PFSK-1 (cell line): ENCODE measurements around the gene MAGI2.

Experiments
- FOXP2 ChIP-seq: optimal IDR thresholded peaks from 2 replicates; pipeline ENCODE3; 2011; ENCODE audit warnings: borderline replicate concordance, control low read depth, inconsistent platforms; ENCODE audit not compliant: insufficient read depth; ENCODE audit errors: extremely low read length, extremely low read depth
- POLR2AphosphoS5 ChIP-seq: IDR thresholded peaks from 2 replicates; pipeline ENCODE4 v1.6.1; 2012; ENCODE audit warnings: low read depth, mild to moderate bottlenecking, control low read depth, low read length, moderate library complexity
- REST ChIP-seq, 2 experiments: IDR thresholded peaks; 2 replicates each; pipeline versions ENCODE4 v1.6.1 to v1.8.0; 2011 to 2012; ENCODE audit warnings: low read depth in 2 of 2, low read length in 2 of 2, control low read depth in 1 of 2, inconsistent platforms in 1 of 2, mild to moderate bottlenecking in 1 of 2, moderate library complexity in 1 of 2; ENCODE audit not compliant: insufficient read depth in 1 of 2
- SIN3A ChIP-seq: IDR thresholded peaks from 2 replicates; pipeline ENCODE4 v1.6.1; 2012; ENCODE audit warnings: mild to moderate bottlenecking, low read length, moderate library complexity, borderline replicate concordance; ENCODE audit not compliant: insufficient read depth
- TAF1 ChIP-seq: IDR thresholded peaks from 2 replicates; pipeline ENCODE4 v1.6.1; 2012; ENCODE audit warnings: low read length, control low read depth, borderline replicate concordance; ENCODE audit not compliant: insufficient read depth

Gene MAGI2

GRCh38 chr7:78433421-78433820 lies 1020.0 kb downstream of the MAGI2 start:
- TF ChIP-seq REST (IDR thresholded peaks at IDR 0.05; ENCODE audit: insufficient read depth in 1 of 2, low read depth in 2 of 2, low read length in 2 of 2) = no peak
- TF ChIP-seq FOXP2 = no peak
- TF ChIP-seq SIN3A = no peak
- no peak for TF ChIP-seq POLR2AphosphoS5
- no peak for TF ChIP-seq TAF1

- no peak for TF ChIP-seq TAF1
- TF ChIP-seq POLR2AphosphoS5 = no peak
Measured at GRCh38 chr7:78429878-78430277, 1023.6 kb downstream of the MAGI2 start.

- TF ChIP-seq FOXP2 (no peak), POLR2AphosphoS5 (no peak), REST (IDR thresholded peaks at IDR 0.05; ENCODE audit: insufficient read depth in 1 of 2, low read depth in 2 of 2, low read length in 2 of 2) (no peak)
Measured at GRCh38 chr7:78427209-78427608, 1026.3 kb downstream of the MAGI2 start.

- TF ChIP-seq REST (IDR thresholded peaks at IDR 0.05; ENCODE audit: insufficient read depth in 1 of 2, low read depth in 2 of 2, low read length in 2 of 2) (no peak), TAF1 (no peak), FOXP2 (no peak), POLR2AphosphoS5 (no peak)
Measured at GRCh38 chr7:78420001-78420400, 1033.5 kb downstream of the MAGI2 start.

- TF ChIP-seq POLR2AphosphoS5 (no peak), REST (IDR thresholded peaks at IDR 0.05; ENCODE audit: insufficient read depth in 1 of 2, low read depth in 2 of 2, low read length in 2 of 2) (no peak), FOXP2 (no peak), TAF1 (no peak)
Measured at GRCh38 chr7:78417180-78417853, 1036.2 kb downstream of the MAGI2 start.
